Thoracic aorta (tissue), 2 donors: ENCODE measurements around the gene SCP2D1. TPM values are rescaled to one million over a fixed set of nuclear protein-coding genes. Genes with fewer than 3 reads are reported as not detected.

Experiments used
- ATAC-seq: fragments of 150-250 bp; one replicate; pipeline ENCODE4 v1.8.0; 2017; ENCODE audit warnings: low read depth; ENCODE audit not compliant: insufficient number of reproducible peaks, low FRiP score
- DNase-seq: peaks from one replicate; pipeline ENCODE4 v3.0.0-alpha.2; 2020; ENCODE audit warnings: low spot score
- H3K27ac ChIP-seq, 2 donors: fragments of 200-600 bp; sonication (generic); 1 replicate in 1 of 2; 2 replicates in 1 of 2; pipeline ENCODE4 v1.5.1; 2016; ENCODE audit warnings: mild to moderate bottlenecking in 2 of 2, moderate library complexity in 2 of 2
- H3K27me3 ChIP-seq: fragments of 200-600 bp; sonication (generic); replicated peaks from 2 replicates; pipeline ENCODE4 v1.6.0; 2016; ENCODE audit warnings: mild to moderate bottlenecking; ENCODE audit not compliant: insufficient read depth
- H3K36me3 ChIP-seq: fragments of 200-600 bp; sonication (generic); one replicate; pipeline ENCODE4 v1.5.1; 2016
- H3K4me1 ChIP-seq, 2 donors: fragments of 200-600 bp; sonication (generic); 1 replicate in 1 of 2; 2 replicates in 1 of 2; pipeline versions ENCODE4 v1.5.1 to v1.6.0; 2016; ENCODE audit warnings: low read depth in 2 of 2, mild to moderate bottlenecking in 1 of 2; ENCODE audit not compliant: control insufficient read depth in 1 of 2
- H3K4me3 ChIP-seq: fragments of 200-600 bp; sonication (generic); 2 replicates; pipeline ENCODE4 v1.5.1; 2016; ENCODE audit warnings: mild to moderate bottlenecking
- H3K9me3 ChIP-seq: fragments of 200-600 bp; sonication (generic); 2 replicates; pipeline ENCODE4 v1.5.1; 2016
- total RNA-seq, 2 donors: library from RNA; depleted of rRNA; stranded (reverse); fragments of >200 nt; gene quantifications; one replicate each; pipeline versions ENCODE4 v1.1.0 to v1.2.3, GENCODE V29; 2016
- TF ChIP-seq, protein P1 (sequence below): fragments of 200-600 bp; sonication (generic); IDR thresholded peaks from one replicate; pipeline ENCODE4 v1.5.1; 2019; ENCODE audit warnings: antibody characterized with exemption

Gene SCP2D1
- total RNA-seq, 2 donors from 2014 or later = not detected

DNA sequence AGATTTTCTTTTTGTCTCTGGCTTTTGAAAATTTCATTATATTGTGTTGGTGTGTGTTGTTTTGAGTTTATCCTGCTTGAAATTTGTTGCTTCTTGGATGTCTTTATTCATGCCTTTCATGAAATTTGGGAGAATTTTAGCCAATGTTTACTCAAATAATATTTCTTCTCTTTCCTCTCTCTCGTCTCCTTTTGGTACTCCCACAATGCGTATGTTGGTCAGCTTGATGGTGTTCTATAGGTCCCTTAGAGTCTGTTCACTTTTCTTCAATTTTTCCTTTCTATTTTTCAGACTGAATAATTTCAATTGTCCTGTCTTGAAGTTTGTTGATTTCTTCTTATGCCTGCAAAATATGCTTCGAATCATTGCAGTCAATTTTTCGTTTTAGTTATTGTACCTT is 39.6 kb downstream of the SCP2D1 start:
- DNase-seq (no peak), ATAC-seq (no peak)
- H3K9me3 ChIP-seq = no peaks in the 10 kb centered on the region
- H3K4me1 ChIP-seq = peaks cover 3 to 34% of the 10 kb centered on the region in 2 donors
- no peak overlapping the region for H3K4me3 ChIP-seq
- no peak overlapping the region for H3K27ac ChIP-seq
- no peaks in the 10 kb centered on the region for H3K27me3 ChIP-seq
- TF ChIP-seq, protein P1, sequence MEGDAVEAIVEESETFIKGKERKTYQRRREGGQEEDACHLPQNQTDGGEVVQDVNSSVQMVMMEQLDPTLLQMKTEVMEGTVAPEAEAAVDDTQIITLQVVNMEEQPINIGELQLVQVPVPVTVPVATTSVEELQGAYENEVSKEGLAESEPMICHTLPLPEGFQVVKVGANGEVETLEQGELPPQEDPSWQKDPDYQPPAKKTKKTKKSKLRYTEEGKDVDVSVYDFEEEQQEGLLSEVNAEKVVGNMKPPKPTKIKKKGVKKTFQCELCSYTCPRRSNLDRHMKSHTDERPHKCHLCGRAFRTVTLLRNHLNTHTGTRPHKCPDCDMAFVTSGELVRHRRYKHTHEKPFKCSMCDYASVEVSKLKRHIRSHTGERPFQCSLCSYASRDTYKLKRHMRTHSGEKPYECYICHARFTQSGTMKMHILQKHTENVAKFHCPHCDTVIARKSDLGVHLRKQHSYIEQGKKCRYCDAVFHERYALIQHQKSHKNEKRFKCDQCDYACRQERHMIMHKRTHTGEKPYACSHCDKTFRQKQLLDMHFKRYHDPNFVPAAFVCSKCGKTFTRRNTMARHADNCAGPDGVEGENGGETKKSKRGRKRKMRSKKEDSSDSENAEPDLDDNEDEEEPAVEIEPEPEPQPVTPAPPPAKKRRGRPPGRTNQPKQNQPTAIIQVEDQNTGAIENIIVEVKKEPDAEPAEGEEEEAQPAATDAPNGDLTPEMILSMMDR = no peak
- no peaks in the 10 kb centered on the region for H3K36me3 ChIP-seq

DNA sequence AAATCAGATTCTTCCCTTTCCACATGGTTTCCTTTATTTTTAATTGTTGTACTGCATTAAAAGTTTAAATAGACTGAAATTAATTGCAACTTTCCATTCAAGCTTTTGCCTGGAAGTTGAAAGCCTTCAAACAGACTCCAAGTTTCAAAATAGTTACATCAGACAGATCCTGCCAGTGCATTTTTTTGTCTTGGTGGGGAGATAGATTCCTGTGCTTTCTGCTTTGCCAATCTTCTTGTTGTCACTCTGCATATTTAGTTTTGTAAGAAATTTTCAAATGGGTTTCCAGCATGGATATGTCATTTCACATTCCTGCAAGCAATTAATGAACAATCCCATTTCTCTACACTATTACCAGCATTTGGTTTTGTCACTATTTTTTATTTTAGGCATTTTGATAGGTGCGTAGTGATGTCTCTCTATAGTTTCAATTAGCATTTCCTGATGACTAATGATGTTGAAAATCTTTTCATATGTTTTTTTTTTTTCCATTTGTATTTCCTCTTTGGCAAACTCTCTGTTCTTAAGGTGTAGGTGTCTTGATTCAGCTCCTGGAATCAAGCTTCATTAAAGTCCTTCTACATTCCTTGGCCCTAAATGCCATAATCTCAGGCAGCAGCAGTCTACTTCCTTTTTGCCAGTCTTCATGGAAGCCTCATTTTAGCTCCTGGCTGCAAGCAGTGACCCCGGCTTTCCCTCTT is 40.5 kb downstream of the SCP2D1 start:
- no peaks in the 10 kb centered on the region for H3K36me3 ChIP-seq
- TF ChIP-seq, protein P1 = no peak
- DNase-seq (no peak), ATAC-seq (no peak)
- H3K27me3 ChIP-seq = no peaks in the 10 kb centered on the region
- no peaks in the 10 kb centered on the region for H3K9me3 ChIP-seq
- H3K4me1 ChIP-seq = peaks cover 5 to 43% of the 10 kb centered on the region in 2 donors
- peak overlapping the region; percentile 36 to 47 for H3K27ac ChIP-seq
- H3K4me3 ChIP-seq = no peak overlapping the region

DNA sequence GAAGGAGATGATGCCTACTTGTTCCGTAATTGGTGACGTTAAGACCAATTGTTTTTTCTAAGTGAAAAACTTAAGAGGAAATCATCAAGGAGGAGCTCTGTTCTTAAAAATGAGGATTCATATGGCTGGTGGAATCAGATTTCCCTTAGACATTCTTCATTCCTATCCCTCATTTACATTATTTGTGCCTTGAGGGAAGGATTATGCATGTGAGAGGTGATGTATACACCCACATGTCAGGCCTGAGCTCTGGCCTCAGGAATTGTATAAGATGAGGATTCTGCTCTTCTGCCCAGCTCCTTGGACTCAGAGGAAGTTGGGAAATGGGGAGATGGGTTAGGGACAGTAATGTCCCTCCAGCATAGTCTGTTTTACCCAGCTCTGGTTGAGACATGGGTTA is 42.3 kb downstream of the SCP2D1 start:
- H3K4me1 ChIP-seq = peaks cover 5 to 44% of the 10 kb centered on the region in 2 donors
- no peak overlapping the region for H3K4me3 ChIP-seq
- no peak overlapping the region for H3K27ac ChIP-seq
- ATAC-seq = no peak
- TF ChIP-seq, protein P1 = no peak
- no peaks in the 10 kb centered on the region for H3K9me3 ChIP-seq
- no peaks in the 10 kb centered on the region for H3K36me3 ChIP-seq
- no peaks in the 10 kb centered on the region for H3K27me3 ChIP-seq
- DNase-seq = no peak

DNA sequence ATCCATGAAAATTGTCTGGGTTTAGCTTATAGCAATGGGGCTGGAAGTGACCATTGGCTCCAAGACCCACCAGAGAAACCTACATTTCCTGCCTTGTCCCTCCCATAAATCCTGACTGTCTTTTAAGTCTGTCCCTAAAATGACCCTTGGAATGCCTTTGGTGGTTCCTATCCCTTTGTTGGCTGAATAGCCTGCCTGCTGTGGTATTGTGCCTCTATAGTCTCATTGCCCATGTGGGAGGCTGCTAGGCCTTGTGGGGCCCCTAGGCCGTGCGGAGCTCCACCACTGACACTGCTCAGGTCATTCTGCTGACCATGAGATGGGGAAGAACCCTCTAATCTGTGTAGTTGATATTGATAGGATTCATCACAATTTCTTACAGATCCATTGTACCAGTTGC is 43.3 kb downstream of the SCP2D1 start:
- Histone ChIP-seq H3K36me3 (no peaks in the 10 kb centered on the region), H3K27me3 (no peaks in the 10 kb centered on the region), H3K4me1 (peaks cover 5 to 44% of the 10 kb centered on the region in 2 donors), H3K9me3 (no peaks in the 10 kb centered on the region), H3K27ac (peak overlapping the region; percentile 67 to 83), H3K4me3 (no peak overlapping the region)
- DNase-seq = no peak
- no peak for ATAC-seq
- TF ChIP-seq, protein P1 = no peak

DNA sequence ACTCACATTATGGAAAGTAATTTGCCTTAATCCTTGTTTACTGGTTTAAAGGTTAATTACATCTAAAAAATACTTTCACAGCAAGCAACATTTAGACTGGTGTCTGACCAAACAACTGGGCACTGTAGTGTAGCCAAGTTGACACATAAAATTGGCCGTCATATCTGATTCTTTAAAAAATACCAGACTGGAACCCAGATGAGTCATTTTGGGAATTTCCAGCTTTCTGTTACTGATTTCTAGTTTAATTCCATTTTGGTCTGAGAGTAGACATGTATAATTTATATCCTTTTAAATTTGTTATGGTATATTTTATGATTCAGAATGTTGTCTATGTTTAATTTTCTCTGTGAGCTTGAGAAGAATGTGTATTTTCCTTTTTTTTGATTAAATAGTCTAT is 44.1 kb downstream of the SCP2D1 start:
- Histone ChIP-seq H3K27ac (peak overlapping the region; percentile 83 to 84), H3K27me3 (no peaks in the 10 kb centered on the region), H3K36me3 (no peaks in the 10 kb centered on the region), H3K9me3 (no peaks in the 10 kb centered on the region), H3K4me1 (peaks cover 5 to 44% of the 10 kb centered on the region in 2 donors), H3K4me3 (no peak overlapping the region)
- TF ChIP-seq, protein P1 = no peak
- no peak for DNase-seq
- peak; percentile 90 for ATAC-seq
